IgD-negative memory B cell (primary cell): Measurements from ENCODE around the gene FAM174C. TPM values are rescaled to one million over a fixed set of nuclear protein-coding genes. Genes with fewer than 3 reads are reported as not detected.
"Not testable (repeated sequence)": the region's sequence is repeated elsewhere in the genome, so short reads cannot be mapped to it uniquely, and the experiment has no call there.

ENCODE experiments used
- H3K27ac Mint-ChIP-seq, 3 donors: one replicate each; pipeline ENCODE4 v1.8.0; 2020 to 2022; ENCODE audit warnings: mild to moderate bottlenecking in 3 of 3, mixed read lengths in 3 of 3, moderate library complexity in 1 of 3
- H3K27me3 Mint-ChIP-seq: one replicate; pipeline ENCODE4 v1.8.0; 2021; ENCODE audit warnings: mixed read lengths
- H3K36me3 Mint-ChIP-seq: one replicate; pipeline ENCODE4 v1.8.0; 2020; ENCODE audit warnings: mild to moderate bottlenecking, mixed read lengths
- H3K4me1 Mint-ChIP-seq, 3 donors: one replicate each; pipeline ENCODE4 v1.8.0; 2020 to 2022; ENCODE audit warnings: mixed read lengths in 3 of 3, mild to moderate bottlenecking in 1 of 3
- H3K4me3 Mint-ChIP-seq, 4 donors: one replicate each; pipeline ENCODE4 v1.8.0; 2020 to 2022; ENCODE audit warnings: mild to moderate bottlenecking in 4 of 4, mixed read lengths in 4 of 4, moderate library complexity in 3 of 4
- H3K9me3 Mint-ChIP-seq, 3 donors: one replicate each; pipeline ENCODE4 v1.8.0; 2020 to 2021; ENCODE audit warnings: mixed read lengths in 3 of 3, mild to moderate bottlenecking in 1 of 3
- polyA plus RNA-seq: library from polyadenylated mRNA; unstranded; fragments of 300-500 nt; fragmentation: Illumina TruSeq; gene quantifications from one replicate; pipeline ENCODE4 v1.2.3, GENCODE V29; 2021

Gene FAM174C
- polyA plus RNA-seq, 1 donor from 2014 or later, result 115 TPM

- Mint-ChIP-seq H3K27ac (no peak overlapping the region), H3K36me3 (peaks cover 1% of the 10 kb centered on the region), H3K9me3 (no peaks in the 10 kb centered on the region), H3K27me3 (peaks cover 22% of the 10 kb centered on the region), H3K4me3 (no peak overlapping the region), H3K4me1 (peaks cover 5 to 7% (median 6%) of the 10 kb centered on the region in 3 donors)
These were observed 19.4 kb downstream of the FAM174C start for GRCh38 chr19:1294688-1295087.

GRCh38 chr19:1295169-1296012 is 20.1 kb downstream of the FAM174C start:
- Mint-ChIP-seq H3K27me3 (peaks cover 22% of the 10 kb centered on the region), H3K9me3 (no peaks in the 10 kb centered on the region), H3K4me1 (peaks cover 5 to 7% (median 6%) of the 10 kb centered on the region in 3 donors), H3K27ac (no peak overlapping the region), H3K36me3 (peaks cover 1% of the 10 kb centered on the region), H3K4me3 (no peak overlapping the region)

GRCh38 chr19:1296078-1296477 is 20.7 kb downstream of the FAM174C start:
- Mint-ChIP-seq H3K27me3 (peaks cover 22% of the 10 kb centered on the region), H3K36me3 (peaks cover 1% of the 10 kb centered on the region), H3K27ac (no peak overlapping the region), H3K4me1 (peaks cover 5 to 7% (median 6%) of the 10 kb centered on the region in 3 donors), H3K4me3 (no peak overlapping the region), H3K9me3 (no peaks in the 10 kb centered on the region)

- Mint-ChIP-seq H3K36me3 (peaks cover 1% of the 10 kb centered on the region), H3K27ac (no peak overlapping the region), H3K4me3 (peak overlapping the region in 1 of 4 donors; percentile 46), H3K27me3 (peaks cover 21% of the 10 kb centered on the region), H3K9me3 (no peaks in the 10 kb centered on the region), H3K4me1 (peaks cover 5 to 7% (median 6%) of the 10 kb centered on the region in 3 donors)
These were observed 21.4 kb downstream of the FAM174C start for GRCh38 chr19:1296575-1297271.

- no peak overlapping the region for H3K27ac Mint-ChIP-seq
These were observed 22.9 kb downstream of the FAM174C start for GRCh38 chr19:1298235-1298634.

GRCh38 chr19:1299801-1300200 is 24.5 kb downstream of the FAM174C start:
- H3K4me3 Mint-ChIP-seq, result no peak overlapping the region

More at GRCh38 chr19:1298235-1298634, 22.9 kb downstream of the FAM174C start:
- Mint-ChIP-seq H3K27me3 (peaks cover 10% of the 10 kb centered on the region), H3K4me3 (no peak overlapping the region), H3K4me1 (peaks cover 0 to 4% (median 0%) of the 10 kb centered on the region in 3 donors), H3K36me3 (no peaks in the 10 kb centered on the region), H3K9me3 (no peaks in the 10 kb centered on the region)

GRCh38 chr19:1300744-1301490 is 25.6 kb downstream of the FAM174C start:
- Mint-ChIP-seq H3K9me3 (no peaks in the 10 kb centered on the region), H3K27me3 (peaks cover 6% of the 10 kb centered on the region), H3K4me1 (peaks cover 0 to 4% (median 1%) of the 10 kb centered on the region in 3 donors), H3K4me3 (no peak overlapping the region), H3K36me3 (no peaks in the 10 kb centered on the region), H3K27ac (no peak overlapping the region)

More at GRCh38 chr19:1299801-1300200, 24.5 kb downstream of the FAM174C start:
- Mint-ChIP-seq H3K4me1 (peaks cover 0 to 4% (median 1%) of the 10 kb centered on the region in 3 donors), H3K36me3 (no peaks in the 10 kb centered on the region), H3K27me3 (peaks cover 6% of the 10 kb centered on the region), H3K27ac (no peak overlapping the region), H3K9me3 (no peaks in the 10 kb centered on the region)

GRCh38 chr19:1302533-1303239 is 27.4 kb downstream of the FAM174C start:
- no peak overlapping the region for H3K27ac Mint-ChIP-seq
- H3K36me3 Mint-ChIP-seq, result no peaks in the 10 kb centered on the region
- no peak overlapping the region for H3K4me3 Mint-ChIP-seq
- peaks cover 3% of the 10 kb centered on the region for H3K27me3 Mint-ChIP-seq
- H3K9me3 Mint-ChIP-seq, result no peaks in the 10 kb centered on the region
- peaks cover 0 to 4% (median 1%) of the 10 kb centered on the region in 3 donors for H3K4me1 Mint-ChIP-seq

- Mint-ChIP-seq H3K36me3 (no peaks in the 10 kb centered on the region), H3K27me3 (no peaks in the 10 kb centered on the region), H3K27ac (no peak overlapping the region), H3K4me1 (peaks cover 0 to 4% (median 1%) of the 10 kb centered on the region in 3 donors), H3K4me3 (no peak overlapping the region), H3K9me3 (no peaks in the 10 kb centered on the region)
These were observed 29.0 kb downstream of the FAM174C start for GRCh38 chr19:1304197-1304924.

GRCh38 chr19:1305354-1305753 is 30.0 kb downstream of the FAM174C start:
- H3K27me3 Mint-ChIP-seq, H3K4me3 Mint-ChIP-seq, H3K9me3 Mint-ChIP-seq, H3K36me3 Mint-ChIP-seq, H3K27ac Mint-ChIP-seq, H3K4me1 Mint-ChIP-seq: not testable (repeated sequence)

GRCh38 chr19:1307320-1307719 is 32.0 kb downstream of the FAM174C start:
- H3K27me3 Mint-ChIP-seq, result no peaks in the 10 kb centered on the region
- no peaks in the 10 kb centered on the region for H3K9me3 Mint-ChIP-seq
- H3K27ac Mint-ChIP-seq, result peak overlapping the region in 1 of 3 donors; percentile 70
- no peaks in the 10 kb centered on the region for H3K36me3 Mint-ChIP-seq
- peak overlapping the region in 1 of 4 donors; percentile 39 for H3K4me3 Mint-ChIP-seq
- peaks cover 0 to 4% (median 1%) of the 10 kb centered on the region in 3 donors for H3K4me1 Mint-ChIP-seq

- H3K4me3 Mint-ChIP-seq, result no peak overlapping the region
- no peaks in the 10 kb centered on the region for H3K9me3 Mint-ChIP-seq
- H3K27ac Mint-ChIP-seq, result peak overlapping the region in 1 of 3 donors; percentile 70
- no peaks in the 10 kb centered on the region for H3K27me3 Mint-ChIP-seq
- no peaks in the 10 kb centered on the region for H3K36me3 Mint-ChIP-seq
- peaks cover 0 to 4% (median 1%) of the 10 kb centered on the region in 3 donors for H3K4me1 Mint-ChIP-seq
These were observed 32.5 kb downstream of the FAM174C start for GRCh38 chr19:1307755-1308303.

GRCh38 chr19:1308718-1309117 is 33.4 kb downstream of the FAM174C start:
- H3K9me3 Mint-ChIP-seq, result no peaks in the 10 kb centered on the region
- no peaks in the 10 kb centered on the region for H3K4me1 Mint-ChIP-seq
- H3K27me3 Mint-ChIP-seq, result peaks cover 1% of the 10 kb centered on the region
- no peak overlapping the region for H3K27ac Mint-ChIP-seq
- no peaks in the 10 kb centered on the region for H3K36me3 Mint-ChIP-seq
- no peak overlapping the region for H3K4me3 Mint-ChIP-seq
